HEK293 (cell line): ENCODE data around the gene MYLK.

Experiments used
- MYNN ChIP-seq: fragments of 450-650 bp; formaldehyde crosslinking; IDR thresholded peaks from 2 replicates; pipeline ENCODE4 v1.5.1; 2016; ENCODE audit warnings: missing biosample characterization, missing genetic modification characterization, borderline replicate concordance
- MZF1 ChIP-seq: fragments of 450-650 bp; formaldehyde crosslinking; IDR thresholded peaks from 2 replicates; pipeline ENCODE4 v1.5.1; 2017; ENCODE audit warnings: missing biosample characterization, missing genetic modification characterization, borderline replicate concordance
- PRDM1 ChIP-seq: fragments of 450-650 bp; formaldehyde crosslinking; IDR thresholded peaks from 2 replicates; pipeline ENCODE4; 2016; ENCODE audit warnings: missing biosample characterization, missing genetic modification characterization
- SP3 ChIP-seq: fragments of 450-650 bp; formaldehyde crosslinking; IDR thresholded peaks from 2 replicates; pipeline ENCODE4 v1.5.1; 2016; ENCODE audit warnings: missing biosample characterization, missing genetic modification characterization
- ZNF175 ChIP-seq: fragments of 450-650 bp; formaldehyde crosslinking; IDR thresholded peaks from 2 replicates; pipeline ENCODE4 v1.5.1; 2016; ENCODE audit warnings: missing biosample characterization, missing genetic modification characterization
- ZNF23 ChIP-seq: fragments of 450-650 bp; formaldehyde crosslinking; IDR thresholded peaks from 2 replicates; pipeline ENCODE4 v1.5.1; 2016; ENCODE audit warnings: missing biosample characterization, missing genetic modification characterization, borderline replicate concordance
- ZNF366 ChIP-seq: fragments of 450-650 bp; formaldehyde crosslinking; conservative IDR thresholded peaks from 2 replicates; pipeline ENCODE4 v1.5.1; 2016; ENCODE audit warnings: missing biosample characterization, missing genetic modification characterization
- ZNF510 ChIP-seq: fragments of 450-650 bp; formaldehyde crosslinking; IDR thresholded peaks from 2 replicates; pipeline ENCODE4 v1.5.1; 2018; ENCODE audit warnings: mild to moderate bottlenecking, missing genetic modification characterization, missing biosample characterization; ENCODE audit not compliant: insufficient replicate concordance
- ZNF529 ChIP-seq: fragments of 450-650 bp; formaldehyde crosslinking; IDR thresholded peaks from 2 replicates; pipeline ENCODE4 v1.5.1; 2017; ENCODE audit warnings: missing genetic modification characterization, missing biosample characterization; ENCODE audit not compliant: insufficient replicate concordance
- ZNF629 ChIP-seq: fragments of 450-650 bp; formaldehyde crosslinking; IDR thresholded peaks from 2 replicates; pipeline ENCODE4 v1.5.1; 2017; ENCODE audit warnings: missing biosample characterization, missing genetic modification characterization
- TF ChIP-seq, protein P1 (sequence below): fragments of 450-650 bp; formaldehyde crosslinking; IDR thresholded peaks from 2 replicates; pipeline ENCODE4 v1.5.1; 2016; ENCODE audit warnings: missing biosample characterization, missing genetic modification characterization
- TF ChIP-seq, protein P2 (sequence below): fragments of 450-650 bp; formaldehyde crosslinking; IDR thresholded peaks from 2 replicates; pipeline ENCODE4 v1.5.1; 2016; ENCODE audit warnings: missing biosample characterization, missing genetic modification characterization

- TF ChIP-seq, protein P1, sequence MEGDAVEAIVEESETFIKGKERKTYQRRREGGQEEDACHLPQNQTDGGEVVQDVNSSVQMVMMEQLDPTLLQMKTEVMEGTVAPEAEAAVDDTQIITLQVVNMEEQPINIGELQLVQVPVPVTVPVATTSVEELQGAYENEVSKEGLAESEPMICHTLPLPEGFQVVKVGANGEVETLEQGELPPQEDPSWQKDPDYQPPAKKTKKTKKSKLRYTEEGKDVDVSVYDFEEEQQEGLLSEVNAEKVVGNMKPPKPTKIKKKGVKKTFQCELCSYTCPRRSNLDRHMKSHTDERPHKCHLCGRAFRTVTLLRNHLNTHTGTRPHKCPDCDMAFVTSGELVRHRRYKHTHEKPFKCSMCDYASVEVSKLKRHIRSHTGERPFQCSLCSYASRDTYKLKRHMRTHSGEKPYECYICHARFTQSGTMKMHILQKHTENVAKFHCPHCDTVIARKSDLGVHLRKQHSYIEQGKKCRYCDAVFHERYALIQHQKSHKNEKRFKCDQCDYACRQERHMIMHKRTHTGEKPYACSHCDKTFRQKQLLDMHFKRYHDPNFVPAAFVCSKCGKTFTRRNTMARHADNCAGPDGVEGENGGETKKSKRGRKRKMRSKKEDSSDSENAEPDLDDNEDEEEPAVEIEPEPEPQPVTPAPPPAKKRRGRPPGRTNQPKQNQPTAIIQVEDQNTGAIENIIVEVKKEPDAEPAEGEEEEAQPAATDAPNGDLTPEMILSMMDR (tag by site-specific recombination): no peak
- no peak for TF ChIP-seq PRDM1
- no peak for TF ChIP-seq ZNF510 (tag by site-specific recombination)
- no peak for TF ChIP-seq ZNF629
- no peak for TF ChIP-seq SP3
- no peak for TF ChIP-seq ZNF529 (tag by site-specific recombination)
- TF ChIP-seq, protein P2, sequence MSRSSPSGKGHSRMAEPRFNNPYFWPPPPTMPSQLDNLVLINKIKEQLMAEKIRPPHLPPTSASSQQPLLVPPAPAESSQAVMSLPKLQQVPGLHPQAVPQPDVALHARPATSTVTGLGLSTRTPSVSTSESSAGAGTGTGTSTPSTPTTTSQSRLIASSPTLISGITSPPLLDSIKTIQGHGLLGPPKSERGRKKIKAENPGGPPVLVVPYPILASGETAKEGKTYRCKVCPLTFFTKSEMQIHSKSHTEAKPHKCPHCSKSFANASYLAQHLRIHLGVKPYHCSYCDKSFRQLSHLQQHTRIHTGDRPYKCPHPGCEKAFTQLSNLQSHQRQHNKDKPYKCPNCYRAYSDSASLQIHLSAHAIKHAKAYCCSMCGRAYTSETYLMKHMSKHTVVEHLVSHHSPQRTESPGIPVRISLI: no peak
- no peak for TF ChIP-seq ZNF175 (tag by site-specific recombination)
- TF ChIP-seq MZF1 (tag by site-specific recombination): no peak
- TF ChIP-seq MYNN (tag by site-specific recombination): no peak
- no peak for TF ChIP-seq ZNF23 (tag by site-specific recombination)
- TF ChIP-seq ZNF366 (tag by site-specific recombination): no peak
Observed at GRCh38 chr3:123586131-123586530, 298.0 kb downstream of the MYLK start.
